ENCODE data around the gene NUDT12.
A peak's percentile ranks its signal among the peaks of the same experiment; 100 is the strongest.

Gene NUDT12

DNA sequence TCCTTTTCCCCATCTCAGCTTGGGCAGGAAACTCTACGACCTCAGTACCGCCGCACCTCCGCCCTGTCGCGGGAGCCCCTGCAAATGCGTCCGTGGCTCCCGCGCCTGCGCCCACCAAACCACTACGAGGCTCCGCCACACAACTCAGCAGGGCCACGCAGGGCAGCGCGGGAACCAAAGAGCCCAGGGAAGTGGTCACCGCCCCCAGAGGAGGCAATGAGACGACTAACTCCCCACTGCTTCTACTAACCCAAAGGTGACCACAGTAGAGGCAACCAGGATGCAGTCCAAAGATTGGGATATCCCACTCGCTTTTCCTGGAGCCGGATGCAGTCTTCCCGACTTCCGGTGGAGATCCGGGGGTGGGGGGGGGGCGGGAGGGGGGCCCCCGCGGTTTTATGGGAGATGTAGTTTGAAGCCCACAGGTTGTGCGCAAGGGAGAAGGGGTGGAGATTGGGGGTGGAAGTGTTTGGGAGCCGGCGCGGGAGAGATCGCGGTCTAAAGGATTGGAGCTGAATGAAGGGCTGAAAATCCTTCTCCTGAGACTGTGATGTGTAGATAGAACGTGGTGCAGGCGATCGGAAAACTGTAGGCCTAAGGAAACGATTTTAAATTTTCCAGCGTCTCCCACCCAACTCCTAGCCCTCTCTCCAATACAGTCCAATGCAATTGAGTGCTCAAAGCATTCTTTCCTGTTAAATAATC lies at the start of gene NUDT12:
NUDT12 (minus strand) TSS at position 337 of the 705 bp plus-strand sequence. CDS start 2,541 bp downstream, outside the sequence.
- peak; percentile 41 to 59 for DNase-seq (ENCODE audit: low read depth in 2 of 2)

DNA sequence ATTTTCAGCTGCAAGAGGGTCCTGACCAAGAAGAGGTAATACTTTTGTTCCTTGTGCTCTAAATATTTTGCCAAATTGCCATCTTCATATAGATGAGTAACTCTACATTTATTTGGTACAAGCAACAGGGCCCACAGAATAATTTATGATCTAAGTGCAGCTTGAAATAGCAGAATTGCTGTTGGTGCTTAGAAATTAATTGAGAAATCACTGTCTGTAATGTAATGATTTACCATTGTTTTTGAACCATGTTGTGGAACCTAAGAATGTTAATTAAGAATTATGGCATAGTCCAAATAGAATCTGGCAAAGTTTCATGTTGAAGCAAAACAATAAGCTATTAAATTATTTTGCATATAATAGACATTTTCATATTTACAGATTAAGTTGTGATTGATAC lies 44.8 kb upstream of the NUDT12 start:
- DNase-seq (ENCODE audit: low read depth in 2 of 2) = no peak

DNA sequence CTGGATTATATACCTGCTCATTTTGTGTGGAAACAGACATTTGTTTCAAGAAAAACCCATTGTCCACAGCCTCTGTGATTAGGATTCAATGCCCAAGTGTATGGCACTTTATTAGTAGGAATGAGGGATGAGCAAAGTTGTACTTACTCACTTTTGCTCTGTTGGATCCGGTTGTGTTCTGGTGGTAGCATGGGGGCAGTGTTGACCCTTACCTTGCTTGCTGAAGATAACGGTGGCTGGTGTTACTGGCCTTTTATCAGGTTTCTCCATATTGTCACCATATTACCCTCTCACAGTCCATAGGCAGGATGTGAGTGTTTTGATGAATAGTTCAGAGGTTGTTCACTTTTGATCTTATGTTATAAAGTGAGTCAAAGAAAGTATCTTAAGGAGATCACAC lies 42.7 kb upstream of the NUDT12 start:
- no peak for DNase-seq (ENCODE audit: low read depth in 2 of 2)

DNA sequence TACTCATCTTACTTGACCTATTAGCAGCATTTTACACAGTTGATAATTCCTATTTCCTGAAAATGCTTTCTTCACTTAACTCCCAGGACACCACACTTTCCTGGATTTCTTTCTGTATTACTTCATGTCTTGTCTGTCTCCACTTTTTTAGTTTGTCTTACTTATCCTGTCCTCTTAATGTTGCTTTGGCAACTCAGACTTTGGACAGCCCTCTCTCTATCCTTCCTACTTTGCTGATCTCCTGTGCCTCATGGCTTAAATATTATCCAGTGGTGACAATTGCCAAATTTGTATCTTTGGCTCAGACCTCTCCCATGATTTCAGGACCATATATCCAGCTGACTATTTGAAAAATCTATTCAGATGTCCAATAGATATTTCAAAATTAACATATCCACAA lies 39.8 kb upstream of the NUDT12 start:
- no peak for DNase-seq (ENCODE audit: low read depth in 2 of 2)

DNA sequence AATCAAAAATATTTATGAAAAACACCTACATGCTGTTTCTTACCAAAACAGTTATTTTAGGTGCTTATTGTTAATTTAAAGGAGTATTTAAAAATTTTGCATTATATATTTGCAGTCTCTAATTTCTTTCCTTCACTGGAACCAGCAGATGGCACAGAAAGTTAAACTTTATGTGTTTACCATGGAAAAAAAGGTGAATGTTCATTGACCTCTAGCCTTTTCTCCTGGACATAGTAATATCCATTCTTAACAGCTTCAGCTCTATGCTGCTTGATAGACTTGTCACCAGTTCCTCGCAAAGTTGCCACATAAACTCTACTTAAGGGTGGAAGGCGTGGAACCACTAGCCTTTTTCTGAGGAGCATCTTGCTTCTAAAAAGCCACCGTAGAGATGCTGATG lies 38.7 kb upstream of the NUDT12 start:
- no peak for DNase-seq (ENCODE audit: low read depth in 2 of 2)

DNA sequence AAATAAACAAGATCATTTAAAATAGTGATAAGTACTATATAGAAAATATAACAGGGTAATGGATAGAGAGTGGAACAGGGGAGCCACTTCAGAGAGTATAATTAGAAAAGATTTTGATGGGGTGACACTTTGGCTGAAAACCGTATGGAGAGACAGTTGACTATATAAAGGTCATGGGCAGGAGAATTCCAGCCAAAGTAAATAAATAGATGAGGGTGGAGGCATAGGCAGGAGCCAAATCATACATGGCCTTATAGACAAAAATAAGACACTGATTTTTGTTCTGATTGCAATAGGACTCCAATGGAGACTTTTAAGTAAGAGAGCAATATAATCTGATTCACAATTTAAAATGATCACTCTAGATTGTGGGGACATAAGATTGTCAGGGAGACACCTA lies 37.5 kb upstream of the NUDT12 start:
- DNase-seq (ENCODE audit: low read depth in 2 of 2) = no peak

DNA sequence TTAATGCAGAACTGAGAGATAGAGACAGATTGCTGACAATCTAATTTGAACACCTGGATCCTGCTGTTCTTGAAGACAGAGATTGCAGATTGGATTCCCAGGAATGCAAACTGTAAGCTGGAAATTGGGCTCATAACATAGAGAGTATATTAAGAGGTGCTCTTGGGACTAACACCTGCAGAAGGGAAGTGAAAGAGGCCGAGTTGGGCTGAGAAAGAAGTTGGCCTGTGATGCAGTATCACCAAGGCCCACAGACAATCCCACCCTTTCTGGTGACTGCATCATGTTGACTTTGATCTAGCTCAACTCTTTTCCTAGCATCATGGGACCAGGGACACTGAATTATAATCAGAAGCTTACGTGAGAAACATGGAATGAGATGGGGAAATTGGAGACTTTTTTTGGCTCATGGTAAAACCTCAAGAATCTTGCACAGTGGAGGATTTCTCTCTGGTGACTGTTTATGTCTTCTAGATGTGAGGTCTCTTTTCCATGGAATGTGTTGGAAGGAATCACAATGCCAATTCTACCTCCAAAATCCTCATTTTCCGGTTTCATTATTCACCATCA lies 36.5 kb upstream of the NUDT12 start:
- peak; percentile 28 to 35 for DNase-seq (ENCODE audit: low read depth in 2 of 2)

DNA sequence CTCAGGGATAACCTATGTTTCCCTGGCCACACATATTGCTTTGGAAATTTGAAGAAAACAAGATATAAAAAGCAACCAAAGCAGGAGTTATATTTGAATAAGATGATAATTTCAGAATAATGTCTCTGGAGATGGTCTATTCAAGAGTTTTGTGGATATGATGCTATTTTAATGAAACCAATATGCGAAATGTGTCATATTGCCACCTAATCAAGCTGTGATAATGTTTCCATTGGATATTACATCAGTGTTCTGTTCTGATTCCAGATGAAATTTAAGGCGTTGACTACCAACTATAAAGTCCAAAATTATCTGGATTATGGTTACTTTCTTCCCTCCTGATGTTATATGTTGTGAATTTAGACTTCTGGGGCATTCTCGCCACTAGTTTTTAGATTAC lies 27.6 kb upstream of the NUDT12 start:
- DNase-seq (ENCODE audit: low read depth in 2 of 2) = no peak

DNA sequence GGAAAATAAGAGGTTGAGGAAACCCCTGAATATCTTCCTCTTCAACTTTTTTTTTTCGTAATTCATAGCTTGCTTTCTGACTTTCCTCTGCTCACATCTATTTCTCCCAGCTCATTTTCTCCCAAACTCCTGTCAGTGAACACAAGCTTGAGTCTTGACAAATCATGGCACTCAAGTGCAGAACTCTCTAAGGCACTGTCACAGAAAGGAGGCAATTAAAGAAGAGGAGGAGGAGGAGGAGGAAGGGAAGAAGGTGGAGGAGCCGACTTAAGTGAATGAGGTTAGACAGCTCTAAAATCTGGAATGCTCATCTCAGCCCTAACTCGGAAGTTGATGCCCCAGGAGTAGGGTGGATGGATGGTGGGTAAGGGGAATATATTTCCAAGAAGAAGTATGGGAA lies 27.2 kb upstream of the NUDT12 start:
- no peak for DNase-seq (ENCODE audit: low read depth in 2 of 2)

DNA sequence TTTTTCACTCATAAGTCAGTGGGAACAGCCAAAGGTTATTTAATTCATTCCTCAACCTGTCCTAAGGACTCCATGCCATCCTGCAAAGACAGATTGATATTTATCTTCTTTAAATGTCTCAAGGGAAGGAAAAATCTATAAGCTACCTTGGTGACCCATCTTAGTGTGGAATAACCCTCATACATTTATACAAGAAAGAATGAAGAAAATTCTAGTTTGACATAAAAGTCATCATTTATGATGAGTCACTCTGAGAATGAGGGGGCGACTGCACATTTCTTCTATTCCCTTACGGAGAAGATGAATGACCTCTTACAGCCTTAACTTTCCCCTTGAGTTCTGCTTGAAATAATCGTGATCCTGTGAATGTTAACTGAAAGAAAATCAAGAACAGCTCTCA lies 26.8 kb upstream of the NUDT12 start:
- peak; percentile 1 to 15 for DNase-seq (ENCODE audit: low read depth in 2 of 2)

DNA sequence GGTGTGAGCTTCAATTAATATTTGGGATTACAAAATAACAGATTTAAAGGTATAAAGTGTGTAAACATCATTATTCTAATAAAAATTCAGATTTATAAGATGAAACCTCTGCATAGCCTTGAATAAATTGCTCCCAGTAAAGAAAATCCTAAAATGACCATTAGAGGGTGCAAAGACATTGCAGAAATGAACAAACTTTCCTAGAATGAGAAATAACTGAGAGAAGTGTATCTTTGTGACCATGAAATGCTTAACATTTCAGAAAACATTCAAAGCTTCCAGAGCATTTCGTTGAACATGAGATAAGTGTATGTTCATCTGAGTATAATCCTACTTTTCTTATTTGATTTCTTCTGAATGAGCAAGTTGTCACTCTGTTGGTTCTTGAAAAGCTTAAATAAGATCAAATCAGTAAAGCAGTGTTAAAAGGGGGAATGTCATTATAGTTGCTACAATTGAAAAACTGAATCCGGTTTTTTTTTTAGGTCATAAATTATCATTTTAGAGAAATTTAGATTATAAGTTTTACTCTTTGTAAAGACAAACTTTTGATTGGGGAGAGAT lies 24.7 kb upstream of the NUDT12 start:
- no peak for DNase-seq (ENCODE audit: low read depth in 2 of 2)

DNA sequence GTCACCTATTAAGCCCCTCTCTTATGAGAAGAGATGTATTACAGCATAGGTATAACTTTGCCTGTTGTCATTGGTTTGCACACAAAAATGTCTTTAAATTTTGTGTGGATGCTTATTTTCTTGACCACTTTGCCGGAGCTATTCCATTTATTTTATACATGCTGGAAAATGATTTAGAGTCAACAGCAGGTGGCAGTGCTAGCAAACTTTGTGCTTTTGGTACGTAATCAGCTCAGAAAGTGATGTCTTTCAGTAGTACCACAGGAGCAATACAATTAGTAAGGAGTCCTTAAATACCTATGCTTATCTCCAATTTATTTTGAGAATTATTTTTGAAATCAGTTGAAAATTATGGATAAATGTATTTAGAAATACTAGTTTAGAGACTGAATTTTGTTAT lies 19.8 kb upstream of the NUDT12 start:
- DNase-seq (ENCODE audit: low read depth in 2 of 2) = no peak

DNA sequence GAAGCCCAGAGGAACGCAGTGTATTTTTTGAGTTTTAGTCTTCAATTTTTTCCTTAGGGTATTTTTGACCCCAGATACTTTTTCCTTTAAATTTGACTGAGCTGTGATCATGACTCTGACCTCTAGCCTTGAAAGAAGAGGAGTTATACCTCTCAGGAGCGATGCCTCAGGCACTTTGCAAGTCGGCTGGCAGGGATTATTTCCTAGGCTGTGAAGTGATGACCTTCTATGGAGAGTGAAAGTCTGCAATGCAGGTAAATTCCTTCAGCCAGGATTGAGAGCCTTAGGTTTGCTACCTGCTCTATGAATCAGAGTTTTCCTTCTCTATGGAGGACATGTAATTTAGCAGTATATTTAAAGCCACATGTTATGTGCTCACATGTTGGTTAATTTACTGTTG lies 10.8 kb upstream of the NUDT12 start:
- DNase-seq (ENCODE audit: low read depth in 2 of 2) = no peak

DNA sequence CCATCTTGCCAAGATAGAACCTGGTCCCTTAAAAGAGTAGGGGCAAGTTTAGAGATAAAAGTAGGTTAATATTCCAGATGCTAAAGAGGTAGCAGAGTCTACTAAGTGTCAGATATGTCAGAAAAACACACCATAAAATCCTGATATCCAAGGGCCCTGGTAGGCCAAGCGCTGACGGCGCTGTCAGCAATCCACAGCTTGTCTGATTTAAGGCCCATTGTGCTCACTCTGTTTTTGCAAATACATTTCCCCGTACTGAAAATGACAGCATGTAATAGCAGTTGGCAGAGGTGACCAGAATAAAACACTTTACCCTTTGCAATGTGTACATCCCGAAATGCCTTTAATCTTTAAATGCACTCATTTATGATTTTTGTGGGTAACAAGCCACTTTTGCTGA lies 9.9 kb upstream of the NUDT12 start:
- no peak for DNase-seq (ENCODE audit: low read depth in 2 of 2)

DNA sequence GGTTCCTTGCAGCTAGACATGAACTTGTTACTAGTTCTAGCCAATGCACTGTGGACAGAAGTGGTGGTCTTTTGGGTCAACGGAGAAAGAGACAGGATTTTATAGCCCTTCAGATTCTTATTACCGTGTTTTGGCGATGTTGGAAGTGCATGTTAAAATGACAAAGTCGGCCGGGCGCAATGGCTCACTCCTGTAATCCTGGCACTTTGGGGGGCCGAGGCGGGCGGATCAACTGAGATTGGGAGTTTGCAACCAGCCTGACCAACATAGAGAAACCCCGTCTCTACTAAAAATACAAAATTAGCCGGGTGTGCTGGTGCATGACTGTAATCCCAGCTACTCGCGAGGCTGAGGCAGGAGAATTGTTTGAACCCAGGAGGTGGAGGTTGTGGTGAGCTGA lies 9.1 kb upstream of the NUDT12 start:
- no peak for DNase-seq (ENCODE audit: low read depth in 2 of 2)

DNA sequence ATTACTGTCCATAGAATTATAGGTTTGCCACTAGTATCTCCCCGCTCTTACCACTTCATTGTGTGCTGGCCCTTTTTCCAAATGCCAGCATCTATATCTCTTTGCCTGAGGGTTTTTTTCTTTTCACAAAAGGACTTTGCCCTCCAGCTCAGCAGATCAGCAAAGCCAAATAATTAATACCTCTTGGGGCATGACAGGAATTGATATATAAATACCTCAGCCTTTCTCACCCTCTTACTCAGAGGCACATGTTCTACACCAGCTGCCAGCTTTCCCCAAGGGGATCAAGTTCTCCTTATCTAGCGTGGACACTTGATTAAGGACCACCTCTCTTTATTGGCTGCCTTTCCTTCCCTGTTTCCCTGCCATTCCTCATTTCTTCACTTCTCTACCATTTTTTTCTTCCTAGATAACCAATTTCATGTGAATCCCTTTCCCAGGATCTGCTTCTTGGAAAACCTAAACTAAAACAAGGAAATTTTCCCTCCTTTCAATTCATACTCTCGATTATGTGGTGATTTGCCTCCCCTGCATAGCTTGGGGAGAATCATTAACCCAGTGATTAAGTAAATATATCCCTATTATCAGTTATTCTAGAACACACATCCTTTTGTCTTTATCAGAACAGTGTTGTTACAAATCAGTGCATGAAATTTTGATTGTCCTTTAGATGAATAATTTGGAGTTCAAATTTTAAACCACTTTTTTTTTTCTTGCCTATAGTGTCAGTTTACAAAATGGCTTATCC lies 6.9 kb upstream of the NUDT12 start:
- DNase-seq (ENCODE audit: low read depth in 2 of 2) = no peak

DNA sequence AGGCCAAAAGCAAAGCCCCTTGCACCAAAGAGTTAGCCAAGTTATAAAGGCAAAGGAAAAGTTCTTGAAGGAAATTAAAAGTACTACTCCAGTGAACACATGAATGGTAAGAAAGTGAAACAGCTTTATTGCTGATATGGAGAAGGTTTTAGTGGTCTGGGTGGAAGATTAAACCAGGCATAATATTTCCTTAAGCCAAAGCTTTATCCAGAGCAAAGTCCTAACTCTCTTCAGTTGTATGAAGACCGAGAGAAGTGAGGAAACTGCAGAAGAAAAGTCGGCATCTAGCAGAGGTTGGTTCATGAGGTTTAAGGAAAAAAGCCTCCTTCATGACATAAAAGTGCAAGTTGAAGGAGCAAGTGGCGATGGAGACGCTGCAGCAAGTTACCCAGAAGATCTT lies 3.1 kb upstream of the NUDT12 start:
- DNase-seq (ENCODE audit: low read depth in 2 of 2) = no peak

DNA sequence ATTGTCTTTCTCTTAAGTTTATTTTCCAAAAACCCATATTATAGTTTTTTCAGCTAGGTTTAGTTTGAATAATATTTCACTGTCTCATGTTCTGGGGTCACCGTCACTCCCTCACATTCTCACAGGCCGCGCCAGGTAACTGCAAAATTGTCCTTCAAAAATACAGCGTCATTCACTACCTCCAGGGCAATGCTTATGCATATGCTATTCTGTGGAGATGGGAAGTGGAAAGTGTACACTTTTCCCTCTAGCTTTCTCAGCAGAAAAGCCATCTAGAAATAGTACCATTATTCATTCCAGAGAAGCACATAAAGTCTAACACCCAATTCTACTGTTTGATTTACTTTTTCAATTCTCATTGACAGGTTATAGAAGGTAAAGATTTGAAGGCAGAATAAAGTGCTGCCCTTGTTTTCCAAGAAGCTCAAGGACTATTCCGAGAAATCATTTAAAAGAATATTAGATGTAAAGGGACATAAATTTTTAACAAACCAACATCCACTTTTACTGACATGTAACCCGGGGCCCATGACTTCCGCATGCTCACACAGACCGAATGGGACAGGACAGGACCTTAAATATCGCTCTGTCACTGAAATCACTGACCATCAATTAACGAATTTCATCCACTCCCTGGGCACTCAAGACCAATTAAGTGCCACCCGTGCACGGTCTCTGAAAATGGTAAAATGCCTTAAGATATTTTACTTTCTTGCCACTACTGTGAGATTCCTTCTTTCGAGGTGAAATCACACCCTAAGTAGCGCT lies 720 bp downstream of the NUDT12 start:
- no peak for DNase-seq (ENCODE audit: low read depth in 2 of 2)

DNA sequence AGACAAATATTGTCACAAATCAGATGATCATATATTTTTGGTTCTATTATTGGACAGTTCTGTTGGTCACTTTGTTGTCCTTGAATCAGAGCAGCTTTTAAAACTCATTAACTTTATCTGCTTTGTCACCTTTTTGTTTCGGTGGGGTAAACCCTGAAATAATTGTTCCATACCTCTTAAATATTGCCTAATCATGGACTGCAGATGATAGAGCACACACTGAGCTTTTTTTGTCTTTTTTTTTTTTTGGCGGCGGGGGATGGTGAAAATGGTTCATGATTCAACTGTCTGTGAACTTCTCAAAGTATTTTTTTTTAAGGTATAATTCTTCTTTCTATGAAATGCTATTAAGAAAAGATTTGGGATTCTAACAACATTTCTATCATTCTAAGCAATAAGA lies 1.8 kb downstream of the NUDT12 start:
- no peak for DNase-seq (ENCODE audit: low read depth in 2 of 2)

DNA sequence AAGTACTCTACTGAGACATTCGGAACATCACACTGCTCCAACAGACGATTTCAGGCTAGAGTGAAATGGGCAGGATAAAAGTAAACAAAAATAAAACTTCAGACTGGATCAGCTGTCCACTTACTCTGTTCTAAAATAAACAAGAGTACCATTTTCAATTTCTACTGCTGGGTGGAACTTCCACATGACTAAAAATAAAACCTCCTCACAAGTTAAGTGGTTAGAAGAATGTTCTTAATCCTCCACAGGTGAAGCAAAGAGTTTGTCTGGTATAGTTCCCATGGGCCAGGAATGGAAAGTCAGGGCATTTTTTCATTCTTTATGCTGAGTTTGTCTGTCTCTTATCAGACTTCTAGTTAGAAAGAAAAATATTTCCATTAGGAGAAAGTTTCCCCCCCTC lies 15.7 kb downstream of the NUDT12 start:
- no peak for DNase-seq (ENCODE audit: low read depth in 2 of 2)

DNA sequence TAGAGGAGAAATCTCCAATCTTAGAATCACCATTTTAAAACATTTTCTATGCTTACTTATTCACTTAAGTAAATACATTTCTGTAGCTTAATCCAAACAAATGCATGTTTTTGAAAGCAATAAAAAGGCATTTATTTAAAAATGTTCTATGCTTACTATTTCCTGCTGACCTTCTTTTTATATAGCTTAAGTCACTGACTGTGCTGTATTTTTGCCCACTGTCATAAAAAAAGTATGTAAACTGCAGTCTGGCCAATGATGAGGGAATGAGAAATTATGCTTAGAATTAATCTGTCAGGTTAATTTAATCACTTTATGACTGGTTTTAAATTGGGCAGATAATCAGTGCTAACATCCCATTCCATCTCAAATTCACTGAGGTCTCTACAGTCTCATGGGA lies 20.1 kb downstream of the NUDT12 start:
- no peak for DNase-seq (ENCODE audit: low read depth in 2 of 2)

DNA sequence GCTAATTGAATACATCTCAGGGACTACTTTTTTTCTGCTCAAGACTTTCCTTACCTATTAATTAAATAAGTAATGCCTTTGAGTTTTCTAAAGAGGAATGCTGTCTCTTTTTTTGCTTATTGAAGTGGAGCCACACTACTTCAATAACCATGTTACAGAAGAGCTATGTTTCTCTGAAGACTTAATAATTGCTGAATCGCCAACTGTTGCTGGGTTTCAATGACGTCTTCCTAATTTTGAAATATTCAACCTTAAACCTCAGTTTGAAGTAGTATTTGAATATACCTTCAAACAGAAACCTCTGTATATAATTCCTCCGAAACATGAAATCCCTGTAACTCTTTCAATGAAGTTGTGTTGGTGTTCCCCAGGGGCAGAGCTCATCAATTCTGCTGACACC lies 21.0 kb downstream of the NUDT12 start:
- no peak for DNase-seq (ENCODE audit: low read depth in 2 of 2)

Data from fibroblast of skin of left biceps (primary cell).